Ishikawa (cell line): ENCODE measurements around the gene TBC1D17.

Experiments
- CEBPB ChIP-seq: IDR thresholded peaks from 2 replicates; pipeline ENCODE4 v1.6.1; 2012
- CREB1 ChIP-seq: IDR thresholded peaks from 2 replicates; pipeline ENCODE4 v1.6.1; 2012; ENCODE audit warnings: low read depth
- EGR1 ChIP-seq: IDR thresholded peaks from 2 replicates; pipeline ENCODE4 v1.6.1; 2012
- EP300 ChIP-seq: IDR thresholded peaks from 2 replicates; pipeline ENCODE4 v1.6.1; 2012; ENCODE audit warnings: borderline replicate concordance
- FOXM1 ChIP-seq: IDR thresholded peaks from 2 replicates; pipeline ENCODE4 v1.6.1; 2012; ENCODE audit warnings: low read depth, borderline replicate concordance
- NFIC ChIP-seq: IDR thresholded peaks from 2 replicates; pipeline ENCODE4 v1.6.1; 2012
- RAD21 ChIP-seq: IDR thresholded peaks from 2 replicates; pipeline ENCODE4 v1.6.1; 2012; ENCODE audit warnings: low read depth
- REST ChIP-seq: IDR thresholded peaks from 2 replicates; pipeline ENCODE4 v1.6.1; 2012; ENCODE audit warnings: low read depth, mild to moderate bottlenecking
- TAF1 ChIP-seq: IDR thresholded peaks from 2 replicates; pipeline ENCODE4 v1.6.1; 2012; ENCODE audit warnings: low read depth, mild to moderate bottlenecking
- TCF12 ChIP-seq: IDR thresholded peaks from 2 replicates; pipeline ENCODE4 v1.6.1; 2012; ENCODE audit warnings: low read depth
- TEAD4 ChIP-seq: IDR thresholded peaks from 2 replicates; pipeline ENCODE4 v1.6.1; 2012
- YY1 ChIP-seq: IDR thresholded peaks from 2 replicates; pipeline ENCODE4 v1.6.1; 2012; ENCODE audit warnings: low read depth
- ZBTB7A ChIP-seq: IDR thresholded peaks from 2 replicates; pipeline ENCODE4 v1.6.1; 2012; ENCODE audit warnings: low read depth
- TF ChIP-seq, protein P1 (sequence below): IDR thresholded peaks from 2 replicates; pipeline ENCODE4 v1.6.1; 2012
- TF ChIP-seq, protein P2 (sequence below): IDR thresholded peaks from 2 replicates; pipeline ENCODE4 v1.6.1; 2012

Gene TBC1D17

DNA sequence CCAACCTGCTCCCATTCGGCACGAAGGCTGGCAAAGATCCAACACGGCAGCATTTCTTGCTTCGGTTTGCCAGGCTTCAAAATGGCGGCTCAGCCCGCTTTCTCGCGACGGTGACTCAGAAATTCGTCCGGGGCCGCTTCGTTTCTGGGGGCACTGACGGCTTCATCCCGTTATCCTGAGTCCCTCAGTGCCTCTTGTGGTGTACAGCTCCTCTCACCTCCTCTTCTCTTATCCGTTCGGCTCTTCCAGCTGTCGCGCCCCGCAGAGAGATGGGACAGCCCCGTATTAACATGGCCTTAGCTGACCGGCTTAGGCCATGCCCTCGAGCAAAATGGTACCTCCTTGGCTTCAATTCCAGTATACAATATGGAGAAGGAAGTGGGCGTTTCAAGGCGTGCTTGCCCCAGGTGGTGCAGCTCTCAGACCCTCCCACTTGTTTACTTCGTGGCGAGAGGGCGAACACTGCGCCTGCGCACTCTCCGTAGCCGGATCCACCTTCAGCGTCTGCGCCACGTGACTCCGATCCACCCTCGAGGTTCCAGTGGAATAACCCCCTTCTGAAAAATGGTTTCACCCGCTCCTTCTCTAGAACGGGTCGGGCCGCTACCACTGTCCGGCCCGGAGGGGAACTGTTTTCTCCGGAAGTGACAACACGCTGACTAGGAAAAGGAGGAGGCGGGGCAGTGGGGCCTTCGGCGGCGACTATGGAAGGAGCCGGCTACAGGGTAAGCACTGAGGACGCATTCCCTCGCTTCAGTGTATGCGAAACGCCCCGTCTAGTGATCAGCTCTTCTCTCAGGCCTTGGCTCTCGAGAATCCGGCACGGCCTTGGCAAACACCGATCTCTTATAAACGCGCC, at the start of gene TBC1D17, which contains the start of gene AKT1S1:
Gene TBC1D17 (plus strand): TSS at position 683 of the 859 bp plus-strand sequence. CDS start 22 bp downstream, at position 705.
Gene AKT1S1 (minus strand): TSS at position 336 of the 859 bp plus-strand sequence. CDS start 4,060 bp downstream, outside the sequence.
- TF ChIP-seq RAD21, result no peak
- no peak for TF ChIP-seq CEBPB
- peak; percentile 95 for TF ChIP-seq NFIC
- TF ChIP-seq FOXM1, result 0 out of 2 replicates have a peak, but pooled peaks have one; percentile 12
- TF ChIP-seq, protein P1, sequence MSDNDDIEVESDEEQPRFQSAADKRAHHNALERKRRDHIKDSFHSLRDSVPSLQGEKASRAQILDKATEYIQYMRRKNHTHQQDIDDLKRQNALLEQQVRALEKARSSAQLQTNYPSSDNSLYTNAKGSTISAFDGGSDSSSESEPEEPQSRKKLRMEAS, result peak; percentile 95
- peak; percentile 62 for TF ChIP-seq TAF1
- 0 out of 2 replicates have a peak, but pooled peaks have one; percentile 16 for TF ChIP-seq TEAD4
- no peak; the same call in 1 of the 2 replicates for TF ChIP-seq TCF12
- peak; percentile 92 for TF ChIP-seq EGR1
- TF ChIP-seq ZBTB7A, result no peak
- no peak for TF ChIP-seq REST
- TF ChIP-seq YY1, result peak; percentile 95
- TF ChIP-seq EP300, result no peak
- TF ChIP-seq, protein P2, sequence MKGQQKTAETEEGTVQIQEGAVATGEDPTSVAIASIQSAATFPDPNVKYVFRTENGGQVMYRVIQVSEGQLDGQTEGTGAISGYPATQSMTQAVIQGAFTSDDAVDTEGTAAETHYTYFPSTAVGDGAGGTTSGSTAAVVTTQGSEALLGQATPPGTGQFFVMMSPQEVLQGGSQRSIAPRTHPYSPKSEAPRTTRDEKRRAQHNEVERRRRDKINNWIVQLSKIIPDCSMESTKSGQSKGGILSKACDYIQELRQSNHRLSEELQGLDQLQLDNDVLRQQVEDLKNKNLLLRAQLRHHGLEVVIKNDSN, result peak; percentile 99
- peak; percentile 92 for TF ChIP-seq CREB1

DNA sequence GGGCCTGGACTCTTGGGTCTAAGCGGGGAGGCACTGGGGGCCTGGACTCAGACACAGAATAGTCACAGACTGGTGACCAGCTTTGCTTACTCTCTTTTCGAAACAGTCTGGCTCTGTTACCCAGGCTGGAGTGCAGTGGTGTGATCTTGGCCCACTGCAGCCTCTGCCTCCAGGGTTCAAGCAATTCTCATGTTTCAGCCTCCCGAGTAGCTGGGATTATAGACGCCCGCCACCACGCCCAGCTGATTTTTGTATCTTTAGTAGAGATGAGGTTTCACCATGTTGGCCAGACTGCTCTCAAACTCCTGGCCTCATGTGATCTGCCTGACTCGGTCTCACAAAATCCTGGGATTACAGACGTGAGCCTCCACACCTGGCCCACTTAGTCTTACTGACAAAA, 48.3 kb upstream of the TBC1D17 start:
- TF ChIP-seq, protein P1, result no peak
- TF ChIP-seq NFIC, result no peak
- TF ChIP-seq REST, result no peak
- no peak for TF ChIP-seq EP300
- no peak for TF ChIP-seq FOXM1
- no peak for TF ChIP-seq CEBPB
- no peak for TF ChIP-seq EGR1
- TF ChIP-seq TEAD4, result no peak
- no peak for TF ChIP-seq RAD21
- TF ChIP-seq, protein P2, result no peak

GRCh38 chr19:49829721-49830120, 47.8 kb upstream of the TBC1D17 start:
- TF ChIP-seq TEAD4 (no peak), EGR1 (no peak), CEBPB (no peak), NFIC (no peak), CREB1 (no peak), ZBTB7A (no peak), TAF1 (no peak), TCF12 (no peak), FOXM1 (no peak), REST (no peak)
- TF ChIP-seq, protein P2, result no peak
- TF ChIP-seq, protein P1, result no peak
